Esophagus squamous epithelium (tissue), 4 donors: ENCODE results near the gene TSNAX.

Experiments
- CTCF ChIP-seq, 6 experiments: fragments of 450-650 bp in 4 of 6; fragments of 200-600 bp in 2 of 6; sonication (generic) in 2 of 6; IDR thresholded peaks; one replicate each; pipeline ENCODE4 v1.5.1; 2016 to 2019; ENCODE audit warnings: antibody characterized with exemption in 6 of 6, mild to moderate bottlenecking in 4 of 6, moderate library complexity in 4 of 6
- POLR2A ChIP-seq, 4 donors: fragments of 450-650 bp; IDR thresholded peaks; one replicate each; pipeline ENCODE4 v1.6.1; 2017; ENCODE audit warnings: antibody characterized with exemption in 4 of 4, mild to moderate bottlenecking in 4 of 4, moderate library complexity in 3 of 4

DNA sequence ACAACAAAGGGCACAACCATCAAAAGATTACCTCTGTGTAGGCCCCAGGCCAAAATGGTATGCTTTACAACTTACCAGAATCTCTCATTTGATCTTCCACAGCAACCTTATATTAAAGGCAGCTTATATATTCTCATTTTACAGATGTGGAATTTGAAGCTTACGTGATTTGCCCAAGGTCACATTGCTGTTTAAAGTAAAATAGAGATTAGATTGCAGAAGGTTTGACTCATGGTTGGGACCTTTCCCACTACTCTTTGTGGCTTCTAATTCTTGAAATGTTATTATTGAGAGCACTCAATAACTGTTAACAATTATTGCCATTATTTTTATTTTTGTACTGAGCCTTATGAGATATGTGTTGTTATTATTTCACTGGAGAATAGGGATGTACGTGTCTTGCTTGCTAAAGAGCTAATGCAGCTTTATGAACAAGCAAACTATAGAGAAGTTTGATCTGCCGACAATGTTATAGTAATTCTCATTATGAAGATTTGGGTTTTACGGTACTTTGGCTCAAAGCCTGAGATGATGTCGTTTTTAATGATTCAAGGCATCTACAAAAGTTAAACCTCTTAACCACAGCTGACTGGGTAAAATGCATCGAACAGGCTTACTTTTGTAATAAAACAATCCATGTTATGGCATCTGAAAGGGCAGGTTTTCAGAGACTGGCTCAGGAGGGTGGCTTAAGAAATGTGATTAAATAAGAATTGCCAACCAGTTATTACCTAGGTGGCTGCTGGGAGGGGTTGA, 43.3 kb upstream of the TSNAX start:
- no peak for TF ChIP-seq POLR2A (IDR thresholded peaks at IDR 0.05)
- TF ChIP-seq CTCF (IDR thresholded peaks at IDR 0.05): no peak
